MM.1S (cell line): Measurements from ENCODE around the gene CDO1.

ENCODE experiments used
- EZH2 ChIP-seq: fragments of 300-600 bp; sonication (generic); optimal IDR thresholded peaks from 2 replicates; pipeline ENCODE3; 2017; ENCODE audit warnings: low read depth, mild to moderate bottlenecking, antibody characterized with exemption, low read length, mixed read lengths
- TF ChIP-seq, protein P1 (sequence below): fragments of 300-600 bp; sonication (generic); IDR thresholded peaks from 2 replicates; pipeline ENCODE4 v1.5.1; 2016; ENCODE audit warnings: antibody characterized with exemption, low read length, mixed read lengths

DNA sequence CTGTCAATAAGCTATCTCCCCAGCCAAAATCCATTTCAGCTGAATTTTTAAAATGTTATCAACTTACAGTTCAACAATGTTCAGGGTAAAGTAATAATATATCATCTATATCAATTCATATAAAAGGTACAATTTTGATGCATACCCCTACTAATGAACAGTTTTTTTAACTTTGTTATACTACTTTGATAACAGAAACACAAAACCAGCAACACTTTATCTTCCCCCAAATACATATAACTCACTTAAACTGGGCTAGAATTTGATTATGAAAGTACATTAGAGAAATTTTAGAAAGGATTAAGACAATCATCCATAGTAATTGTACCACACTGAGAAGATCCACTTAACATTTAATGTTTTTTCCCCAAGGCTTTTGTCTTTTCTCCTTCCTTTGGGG, 5.1 kb downstream of the CDO1 start:
- TF ChIP-seq, protein P1, sequence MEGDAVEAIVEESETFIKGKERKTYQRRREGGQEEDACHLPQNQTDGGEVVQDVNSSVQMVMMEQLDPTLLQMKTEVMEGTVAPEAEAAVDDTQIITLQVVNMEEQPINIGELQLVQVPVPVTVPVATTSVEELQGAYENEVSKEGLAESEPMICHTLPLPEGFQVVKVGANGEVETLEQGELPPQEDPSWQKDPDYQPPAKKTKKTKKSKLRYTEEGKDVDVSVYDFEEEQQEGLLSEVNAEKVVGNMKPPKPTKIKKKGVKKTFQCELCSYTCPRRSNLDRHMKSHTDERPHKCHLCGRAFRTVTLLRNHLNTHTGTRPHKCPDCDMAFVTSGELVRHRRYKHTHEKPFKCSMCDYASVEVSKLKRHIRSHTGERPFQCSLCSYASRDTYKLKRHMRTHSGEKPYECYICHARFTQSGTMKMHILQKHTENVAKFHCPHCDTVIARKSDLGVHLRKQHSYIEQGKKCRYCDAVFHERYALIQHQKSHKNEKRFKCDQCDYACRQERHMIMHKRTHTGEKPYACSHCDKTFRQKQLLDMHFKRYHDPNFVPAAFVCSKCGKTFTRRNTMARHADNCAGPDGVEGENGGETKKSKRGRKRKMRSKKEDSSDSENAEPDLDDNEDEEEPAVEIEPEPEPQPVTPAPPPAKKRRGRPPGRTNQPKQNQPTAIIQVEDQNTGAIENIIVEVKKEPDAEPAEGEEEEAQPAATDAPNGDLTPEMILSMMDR, result no peak
- no peak for TF ChIP-seq EZH2
